IPS DF 6.9 (cell line): Measurements from ENCODE around the gene GNAT1.

Experiments used
- DNase-seq: peaks from one replicate; pipeline ENCODE4 v3.0.0-alpha.2; 2013; ENCODE audit warnings: low read depth, low spot score
- H3K27ac ChIP-seq: one replicate; pipeline ENCODE4 v1.5.1; 2013; ENCODE audit warnings: low read length, control low read depth
- H3K27me3 ChIP-seq: 2 replicates; pipeline ENCODE4 v1.6.1; 2013; ENCODE audit warnings: mild to moderate bottlenecking, low read length; ENCODE audit not compliant: control insufficient read depth, insufficient read depth
- H3K36me3 ChIP-seq: 2 replicates; pipeline ENCODE4 v1.6.1; 2013; ENCODE audit warnings: low read length; ENCODE audit not compliant: control insufficient read depth, insufficient read depth
- H3K4me1 ChIP-seq: 2 replicates; pipeline ENCODE4 v1.6.1; 2013; ENCODE audit warnings: low read length; ENCODE audit not compliant: control insufficient read depth, insufficient read depth
- H3K4me3 ChIP-seq: 2 replicates; pipeline ENCODE4 v1.5.1; 2013; ENCODE audit warnings: mild to moderate bottlenecking, low read length
- H3K9me3 ChIP-seq: 2 replicates; pipeline ENCODE4 v1.6.1; 2013; ENCODE audit warnings: low read length, inconsistent platforms; ENCODE audit not compliant: control insufficient read depth, insufficient read depth
- WGBS: extraction: QIAGEN DNeasy Blood & Tissue Kit; methylation state at CpG from one replicate; pipeline ENCODE4 v1.1.7; 2013; ENCODE audit warnings: mixed read lengths, missing lambda C conversion rate; ENCODE audit not compliant: insufficient read length, insufficient coverage; 5-methylcytosine and 5-hydroxymethylcytosine counted together

GNAT1 gene

DNA sequence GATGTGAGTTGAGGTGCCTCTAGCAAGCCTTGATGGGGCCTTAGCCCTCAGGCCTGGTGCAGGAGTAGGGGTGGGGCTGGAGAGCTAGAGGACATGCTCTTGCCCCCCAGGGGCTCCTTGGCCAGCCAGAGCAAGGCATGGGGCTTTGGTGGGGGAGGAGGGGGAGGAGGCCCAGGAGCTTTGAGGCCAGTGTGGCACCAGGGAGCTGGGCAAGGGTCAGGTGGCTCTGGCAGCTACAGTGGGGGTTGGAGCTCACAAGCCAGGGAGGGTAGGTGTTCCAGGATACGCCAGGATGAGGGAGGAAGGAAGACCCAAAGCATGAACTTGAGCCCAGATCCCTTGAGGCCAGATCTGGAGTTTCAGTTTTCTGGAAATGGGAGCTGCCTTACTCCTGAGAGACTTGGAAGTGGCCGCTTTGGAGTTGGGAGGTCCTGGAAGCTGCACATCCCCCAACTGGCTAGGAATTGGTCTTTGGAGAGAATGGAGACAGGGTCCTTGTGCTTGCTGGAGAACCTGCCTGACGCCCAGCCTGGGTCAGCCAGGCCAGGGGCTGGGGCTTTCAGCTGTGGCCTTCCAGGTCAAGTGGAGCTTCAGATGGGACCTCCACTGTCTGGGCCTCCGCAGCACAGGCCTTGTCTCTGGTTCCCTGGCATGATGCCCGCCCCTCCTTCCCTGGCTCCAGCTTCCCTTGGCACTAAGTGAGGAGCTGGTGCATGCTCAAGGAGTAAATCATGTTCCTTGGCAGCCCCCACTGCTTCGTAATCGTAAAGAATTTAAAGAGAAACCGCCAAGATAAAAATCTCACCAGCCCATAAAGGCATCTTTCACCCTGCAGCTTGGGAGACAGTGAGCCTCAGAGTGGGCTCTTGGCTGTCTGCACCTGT is 27.6 kb upstream of the GNAT1 start:
- H3K4me1 ChIP-seq: peaks cover 9% of the 10 kb centered on the region
- no peak overlapping the region for H3K4me3 ChIP-seq
- no peaks in the 10 kb centered on the region for H3K27me3 ChIP-seq
- no peak for DNase-seq
- H3K9me3 ChIP-seq: no peaks in the 10 kb centered on the region
- H3K36me3 ChIP-seq: peaks cover 24% of the 10 kb centered on the region
- no CpG with 5 or more reads among the region's 8 CpGs for WGBS
- no peak overlapping the region for H3K27ac ChIP-seq

GRCh38 chr3:50164481-50164880 is 26.9 kb upstream of the GNAT1 start:
- no CpG with 5 or more reads among the region's 1 CpG for WGBS
- H3K4me3 ChIP-seq: no peak overlapping the region

DNA sequence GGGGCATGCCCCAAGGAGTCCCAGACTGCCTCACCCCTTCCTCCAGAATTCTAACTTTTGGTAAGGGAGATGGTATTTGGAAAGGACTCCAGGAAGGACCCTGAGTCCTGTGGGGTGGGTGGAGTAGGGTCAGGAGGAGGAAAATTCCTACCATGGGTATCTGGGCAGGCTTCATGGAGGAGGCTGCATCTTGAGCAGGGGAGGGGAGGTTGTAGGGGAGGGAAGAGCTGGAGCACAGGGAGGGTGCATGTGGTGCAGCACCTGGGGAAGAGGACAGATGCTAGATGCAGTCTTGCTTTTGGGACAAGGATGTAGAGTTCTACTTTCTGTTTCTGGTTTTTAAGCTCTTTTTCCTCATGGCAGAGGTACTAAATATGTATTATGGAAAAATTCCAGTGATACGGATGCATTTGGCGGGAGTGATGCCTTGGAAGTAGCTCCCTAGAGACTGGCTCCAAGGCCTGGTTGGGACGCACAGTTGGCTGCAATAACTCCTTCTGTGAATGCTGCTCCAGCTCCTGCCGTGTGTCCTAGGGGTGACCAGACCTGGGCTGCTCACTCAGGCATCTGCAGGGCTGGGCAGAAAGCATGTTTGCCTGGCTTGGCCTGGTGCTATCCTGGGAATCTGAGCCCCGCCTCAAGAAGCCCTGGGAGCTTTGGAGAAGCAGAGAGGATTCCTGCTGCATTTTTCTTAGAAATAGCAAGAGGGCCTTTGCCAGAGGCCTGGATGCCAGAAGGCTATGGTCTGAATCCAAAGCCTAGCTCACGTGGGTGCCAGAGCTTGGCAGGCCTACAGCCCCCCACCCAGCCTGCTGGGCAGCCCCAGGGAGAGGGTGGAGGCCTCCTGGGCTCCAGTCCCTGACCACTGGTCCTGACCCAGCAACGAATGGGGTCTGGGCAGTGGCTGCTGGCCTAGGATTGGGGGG is 26.2 kb upstream of the GNAT1 start:
- no peak for DNase-seq
- Histone ChIP-seq H3K4me3 (no peak overlapping the region), H3K4me1 (peaks cover 9% of the 10 kb centered on the region; the same call in 1 of the 2 replicates), H3K9me3 (no peaks in the 10 kb centered on the region), H3K27me3 (no peaks in the 10 kb centered on the region), H3K27ac (no peak overlapping the region), H3K36me3 (peaks cover 18% of the 10 kb centered on the region)
- no CpG with 5 or more reads among the region's 7 CpGs for WGBS

More at GRCh38 chr3:50164481-50164880, 26.9 kb upstream of the GNAT1 start:
- H3K4me1 ChIP-seq: peaks cover 9% of the 10 kb centered on the region; the same call in 1 of the 2 replicates
- H3K9me3 ChIP-seq: no peaks in the 10 kb centered on the region
- no peak overlapping the region for H3K27ac ChIP-seq
- peaks cover 24% of the 10 kb centered on the region for H3K36me3 ChIP-seq
- no peaks in the 10 kb centered on the region for H3K27me3 ChIP-seq
- DNase-seq: no peak

GRCh38 chr3:50165910-50166538 is 25.4 kb upstream of the GNAT1 start:
- Histone ChIP-seq H3K27ac (no peak overlapping the region), H3K36me3 (peaks cover 13% of the 10 kb centered on the region; the same call in 1 of the 2 replicates), H3K4me1 (peaks cover 13% of the 10 kb centered on the region), H3K9me3 (no peaks in the 10 kb centered on the region), H3K4me3 (no peak overlapping the region), H3K27me3 (no peaks in the 10 kb centered on the region)
- WGBS: no CpG with 5 or more reads among the region's 15 CpGs
- DNase-seq: no peak

DNA sequence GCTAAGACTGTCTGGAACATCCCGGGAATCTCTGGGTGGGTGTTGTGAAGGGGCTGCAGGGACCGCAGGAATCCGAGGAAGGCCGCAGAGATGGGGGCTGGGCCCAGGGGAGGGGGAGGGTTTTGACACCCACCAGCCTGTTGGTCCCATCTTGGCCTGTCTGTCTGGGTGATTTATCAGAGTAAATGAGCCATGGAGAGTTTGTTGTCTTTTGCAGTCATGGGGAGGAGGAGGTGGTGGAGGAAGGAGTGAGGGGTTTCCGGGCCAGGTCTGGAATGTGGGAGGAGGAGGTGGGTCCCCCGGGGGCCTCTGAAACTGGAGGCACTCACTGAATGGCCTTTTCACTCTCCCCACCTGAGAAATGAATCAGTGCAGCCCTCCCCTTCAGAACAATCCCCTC is 24.8 kb upstream of the GNAT1 start:
- H3K27me3 ChIP-seq: no peaks in the 10 kb centered on the region
- no peak overlapping the region for H3K4me3 ChIP-seq
- no peak overlapping the region for H3K27ac ChIP-seq
- DNase-seq: no peak
- peaks cover 13% of the 10 kb centered on the region for H3K4me1 ChIP-seq
- no peaks in the 10 kb centered on the region for H3K9me3 ChIP-seq
- H3K36me3 ChIP-seq: peaks cover 11% of the 10 kb centered on the region; the same call in 1 of the 2 replicates
- no CpG with 5 or more reads among the region's 6 CpGs for WGBS

DNA sequence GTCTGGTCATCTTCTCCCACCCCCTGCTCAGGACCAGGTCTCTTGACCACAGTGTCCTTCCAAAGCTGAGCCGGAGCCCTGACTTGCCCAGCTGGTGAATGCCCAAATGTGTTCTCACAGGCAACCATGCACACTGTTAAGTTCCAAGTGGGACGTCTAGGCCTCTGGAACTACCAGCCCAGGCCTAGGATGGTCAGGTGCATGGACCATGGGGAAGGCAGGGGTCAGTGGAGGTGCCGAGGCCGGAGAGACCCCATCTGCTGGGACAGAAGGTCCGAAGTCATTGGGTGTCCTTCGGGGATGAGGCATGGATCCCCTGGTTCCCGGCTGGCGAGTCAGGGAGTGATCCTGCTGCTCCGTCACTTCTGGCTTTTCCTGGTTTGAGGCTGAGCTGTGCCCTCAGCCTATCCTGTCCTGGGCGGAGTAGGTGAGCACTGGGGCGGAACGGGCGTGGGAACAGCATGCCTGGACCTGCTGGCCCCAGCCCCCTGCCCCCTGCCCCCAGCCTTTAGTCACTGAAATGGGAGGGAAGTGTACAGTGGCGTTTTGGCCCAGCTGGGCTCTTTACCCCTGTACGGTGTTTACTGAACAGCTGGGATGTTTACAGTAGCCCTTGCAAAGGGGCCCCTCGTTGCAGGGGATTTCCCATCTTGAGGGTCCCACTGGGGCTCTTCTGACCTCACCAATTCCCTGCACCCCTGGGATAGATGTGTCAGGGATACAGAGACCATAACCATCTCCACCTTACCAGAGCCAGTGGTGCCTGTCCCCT is 24.2 kb upstream of the GNAT1 start:
- no CpG with 5 or more reads among the region's 16 CpGs for WGBS
- Histone ChIP-seq H3K36me3 (0 out of 2 replicates have a peak, but pooled peaks cover 6% of the 10 kb centered on the region), H3K9me3 (no peaks in the 10 kb centered on the region), H3K27ac (no peak overlapping the region), H3K4me3 (no peak overlapping the region), H3K4me1 (peaks cover 13% of the 10 kb centered on the region), H3K27me3 (no peaks in the 10 kb centered on the region)
- DNase-seq: no peak

DNA sequence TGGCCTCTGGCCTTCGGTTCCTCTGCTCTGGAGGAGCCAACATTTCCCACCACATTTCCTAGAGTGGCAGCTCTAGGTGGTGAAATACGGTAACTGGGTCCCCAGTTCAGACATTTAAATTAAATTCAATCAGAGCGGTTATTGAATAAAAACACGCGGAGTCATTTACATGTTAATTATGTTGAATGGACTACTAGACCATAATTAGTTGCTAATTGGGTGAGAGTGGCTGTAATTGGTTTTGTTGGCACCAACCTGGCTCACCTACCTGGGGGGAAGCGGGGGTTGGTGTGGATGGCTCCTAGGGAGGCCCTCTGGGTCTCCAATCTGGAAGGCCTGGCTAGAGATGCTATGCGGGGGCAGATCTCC is 23.6 kb upstream of the GNAT1 start:
- Histone ChIP-seq H3K9me3 (no peaks in the 10 kb centered on the region), H3K36me3 (0 out of 2 replicates have a peak, but pooled peaks cover 6% of the 10 kb centered on the region), H3K27ac (no peak overlapping the region), H3K27me3 (no peaks in the 10 kb centered on the region), H3K4me1 (peaks cover 13% of the 10 kb centered on the region), H3K4me3 (no peak overlapping the region)
- WGBS: no CpG with 5 or more reads among the region's 7 CpGs
- no peak for DNase-seq

DNA sequence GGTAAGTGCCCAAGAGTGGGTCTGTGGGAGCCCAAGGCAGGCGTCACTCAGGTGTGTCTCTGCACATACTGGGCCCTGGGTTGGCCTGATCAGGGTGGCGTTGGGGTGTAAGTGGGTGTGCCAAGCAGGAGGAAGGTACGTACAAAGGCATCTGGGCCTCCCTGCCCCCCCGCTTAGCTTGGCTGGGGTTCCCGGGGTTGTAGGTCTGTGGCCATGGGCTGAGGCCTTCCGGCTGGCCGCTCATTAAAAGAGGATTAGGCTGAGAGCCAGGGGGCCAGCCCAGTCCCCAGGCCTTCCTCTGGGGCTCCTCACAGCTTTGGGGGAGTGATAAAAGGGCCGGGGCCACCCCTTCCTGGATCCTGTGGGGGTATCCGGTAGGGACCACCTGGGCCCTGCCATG is 23.0 kb upstream of the GNAT1 start:
- Histone ChIP-seq H3K27me3 (no peaks in the 10 kb centered on the region), H3K36me3 (0 out of 2 replicates have a peak, but pooled peaks cover 6% of the 10 kb centered on the region), H3K4me3 (no peak overlapping the region), H3K27ac (no peak overlapping the region), H3K9me3 (no peaks in the 10 kb centered on the region), H3K4me1 (peaks cover 13% of the 10 kb centered on the region)
- no CpG with 5 or more reads among the region's 9 CpGs for WGBS
- no peak for DNase-seq

- H3K27me3 ChIP-seq: no peaks in the 10 kb centered on the region
- H3K4me3 ChIP-seq: no peak overlapping the region
- DNase-seq: no peak
- H3K27ac ChIP-seq: no peak overlapping the region
- H3K9me3 ChIP-seq: no peaks in the 10 kb centered on the region
- peaks cover 7% of the 10 kb centered on the region for H3K36me3 ChIP-seq
- H3K4me1 ChIP-seq: peaks cover 11% of the 10 kb centered on the region
- WGBS: no CpG with 5 or more reads among the region's 6 CpGs
Observed at GRCh38 chr3:50168791-50169190, 22.6 kb upstream of the GNAT1 start.
